GM21619 (cell line): ENCODE results near the gene FILIP1.

Source experiments
- ATAC-seq: cut with Tn5 transposase; IDR thresholded peaks from one replicate; pipeline ENCODE4 v1.9.1; 2021; ENCODE audit not compliant: unreplicated experiment

FILIP1 gene

GRCh38 chr6:75344021-75344420, 149.6 kb downstream of the FILIP1 start:
- no peak for ATAC-seq

GRCh38 chr6:75337835-75338580, 155.6 kb downstream of the FILIP1 start:
- no peak for ATAC-seq

GRCh38 chr6:75334266-75335040, 159.1 kb downstream of the FILIP1 start:
- no peak for ATAC-seq

- no peak for ATAC-seq
These were observed 159.9 kb downstream of the FILIP1 start for GRCh38 chr6:75333676-75334200.

- no peak for ATAC-seq
These were observed 162.4 kb downstream of the FILIP1 start for GRCh38 chr6:75331151-75331550.

- no peak for ATAC-seq
These were observed 163.9 kb downstream of the FILIP1 start for GRCh38 chr6:75329703-75330102.

- no peak for ATAC-seq
These were observed 165.8 kb downstream of the FILIP1 start for GRCh38 chr6:75327807-75328206.

GRCh38 chr6:75326557-75327258, 166.9 kb downstream of the FILIP1 start:
- ATAC-seq = no peak

- ATAC-seq = no peak
These were observed 174.7 kb downstream of the FILIP1 start for GRCh38 chr6:75318900-75319299.

GRCh38 chr6:75317503-75318206, 175.9 kb downstream of the FILIP1 start:
- ATAC-seq = no peak

- no peak for ATAC-seq
These were observed 177.6 kb downstream of the FILIP1 start for GRCh38 chr6:75315978-75316377.

- no peak for ATAC-seq
These were observed 185.2 kb downstream of the FILIP1 start for GRCh38 chr6:75308250-75308988.

- no peak for ATAC-seq
These were observed 186.1 kb downstream of the FILIP1 start for GRCh38 chr6:75307364-75308004.

- ATAC-seq = no peak
These were observed 187.5 kb downstream of the FILIP1 start for GRCh38 chr6:75306064-75306463.

GRCh38 chr6:75305573-75305972, 188.0 kb downstream of the FILIP1 start:
- no peak for ATAC-seq

GRCh38 chr6:75302280-75302679, 191.3 kb downstream of the FILIP1 start:
- ATAC-seq = no peak

- ATAC-seq = no peak
These were observed 192.1 kb downstream of the FILIP1 start for GRCh38 chr6:75301537-75301936.

- ATAC-seq = no peak
These were observed 192.5 kb downstream of the FILIP1 start for GRCh38 chr6:75301088-75301487.

- no peak for ATAC-seq
These were observed 193.1 kb downstream of the FILIP1 start for GRCh38 chr6:75300531-75300855.
